OCI-LY3 (cell line): ENCODE results near the gene DDX42.

Source experiments
- H2AFZ ChIP-seq: fragments of 200-600, 300-600 bp; shearing (Covaris generic); 2 replicates; pipeline ENCODE4 v1.6.0; 2014; ENCODE audit warnings: antibody characterized with exemption, low read depth, low read length
- H3K27ac ChIP-seq: fragments of 200-600, 300-600 bp; sonication (generic); 2 replicates; pipeline ENCODE4 v1.5.1; 2014; ENCODE audit warnings: mild to moderate bottlenecking, low read length, moderate library complexity, mixed read lengths
- H3K27me3 ChIP-seq: fragments of 200-600, 300-600 bp; sonication (generic); 2 replicates; pipeline ENCODE4 v1.6.1; 2014; ENCODE audit warnings: low read depth, low read length, mixed read lengths
- H3K36me3 ChIP-seq: fragments of 200-600, 300-600 bp; sonication (generic); replicated peaks from 2 replicates; pipeline ENCODE3; 2014; ENCODE audit warnings: low read depth, low read length, mixed read lengths
- H3K4me1 ChIP-seq: fragments of 300-600, 200-600 bp; sonication (generic); 2 replicates; pipeline ENCODE4 v1.6.1; 2014; ENCODE audit warnings: low read length, mixed read lengths
- H3K4me2 ChIP-seq: fragments of 200-600, 300-600 bp; sonication (generic); 2 replicates; pipeline ENCODE4 v1.6.1; 2014; ENCODE audit warnings: low read length, mixed read lengths
- H3K4me3 ChIP-seq: fragments of 300-600, 200-600 bp; sonication (generic); 2 replicates; pipeline ENCODE4 v1.5.1; 2014; ENCODE audit warnings: antibody characterized with exemption, mild to moderate bottlenecking, low read length, moderate library complexity
- H3K79me2 ChIP-seq: fragments of 300-600, 200-600 bp; shearing (Covaris generic); 2 replicates; pipeline ENCODE4 v1.6.1; 2014; ENCODE audit warnings: mild to moderate bottlenecking, low read length, mixed read lengths
- H3K9ac ChIP-seq: fragments of 300-600, 200-600 bp; shearing (Covaris generic); 2 replicates; pipeline ENCODE4 v1.6.0; 2014; ENCODE audit warnings: mild to moderate bottlenecking, low read length, moderate library complexity
- H3K9me3 ChIP-seq: fragments of 200-600, 300-600 bp; shearing (Covaris generic); 2 replicates; pipeline ENCODE4 v1.6.1; 2014; ENCODE audit warnings: low read length, mixed read lengths; ENCODE audit not compliant: insufficient read depth
- H4K20me1 ChIP-seq: fragments of 200-600, 300-600 bp; sonication (generic); 2 replicates; pipeline ENCODE4 v1.6.1; 2016; ENCODE audit warnings: low read length, mixed read lengths; ENCODE audit not compliant: insufficient read depth
- EZH2phosphoT487 ChIP-seq: fragments of 200-600 bp; shearing (Covaris generic); IDR thresholded peaks from 2 replicates; pipeline ENCODE4 v1.6.1; 2018; ENCODE audit warnings: antibody characterized with exemption, mixed run types, low read depth
- TF ChIP-seq, protein P1 (sequence below): fragments of 200-600, 300-600 bp; sonication (generic); IDR thresholded peaks from 2 replicates; pipeline ENCODE4 v1.5.1; 2014; ENCODE audit warnings: antibody characterized with exemption, low read length, low read depth

Gene DDX42

DNA sequence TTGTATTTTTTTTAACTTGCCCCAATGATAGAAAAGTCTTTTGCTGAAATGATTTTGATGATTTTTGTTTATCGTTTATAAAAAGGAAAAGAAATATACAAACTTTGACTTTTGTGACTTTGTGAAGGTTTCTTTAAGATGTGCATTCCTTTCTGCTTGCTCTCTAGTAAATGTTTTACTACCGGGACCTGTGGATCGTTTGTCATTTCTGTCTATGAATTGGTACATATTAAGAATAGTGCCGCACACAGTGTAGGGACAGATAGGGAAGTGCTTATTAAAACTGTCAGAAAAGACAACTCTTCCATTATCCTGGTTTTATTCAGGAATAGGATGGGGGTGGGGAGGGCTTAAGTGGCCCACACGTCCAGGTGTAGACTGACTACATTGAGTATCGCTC, 45.2 kb downstream of the DDX42 start:
- no peak overlapping the region for H3K4me3 ChIP-seq
- H2AFZ ChIP-seq = no peak overlapping the region
- H3K9ac ChIP-seq = no peak overlapping the region
- H3K4me1 ChIP-seq = peaks cover 6% of the 10 kb centered on the region
- peaks cover 89% of the 10 kb centered on the region for H3K36me3 ChIP-seq
- no peaks in the 10 kb centered on the region for H4K20me1 ChIP-seq
- no peaks in the 10 kb centered on the region for H3K9me3 ChIP-seq
- H3K27me3 ChIP-seq = no peaks in the 10 kb centered on the region
- no peak overlapping the region for H3K4me2 ChIP-seq
- H3K27ac ChIP-seq = no peak overlapping the region
- no peak for TF ChIP-seq EZH2phosphoT487
- TF ChIP-seq, protein P1, sequence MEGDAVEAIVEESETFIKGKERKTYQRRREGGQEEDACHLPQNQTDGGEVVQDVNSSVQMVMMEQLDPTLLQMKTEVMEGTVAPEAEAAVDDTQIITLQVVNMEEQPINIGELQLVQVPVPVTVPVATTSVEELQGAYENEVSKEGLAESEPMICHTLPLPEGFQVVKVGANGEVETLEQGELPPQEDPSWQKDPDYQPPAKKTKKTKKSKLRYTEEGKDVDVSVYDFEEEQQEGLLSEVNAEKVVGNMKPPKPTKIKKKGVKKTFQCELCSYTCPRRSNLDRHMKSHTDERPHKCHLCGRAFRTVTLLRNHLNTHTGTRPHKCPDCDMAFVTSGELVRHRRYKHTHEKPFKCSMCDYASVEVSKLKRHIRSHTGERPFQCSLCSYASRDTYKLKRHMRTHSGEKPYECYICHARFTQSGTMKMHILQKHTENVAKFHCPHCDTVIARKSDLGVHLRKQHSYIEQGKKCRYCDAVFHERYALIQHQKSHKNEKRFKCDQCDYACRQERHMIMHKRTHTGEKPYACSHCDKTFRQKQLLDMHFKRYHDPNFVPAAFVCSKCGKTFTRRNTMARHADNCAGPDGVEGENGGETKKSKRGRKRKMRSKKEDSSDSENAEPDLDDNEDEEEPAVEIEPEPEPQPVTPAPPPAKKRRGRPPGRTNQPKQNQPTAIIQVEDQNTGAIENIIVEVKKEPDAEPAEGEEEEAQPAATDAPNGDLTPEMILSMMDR = no peak
- peaks cover 12% of the 10 kb centered on the region; the same call in 1 of the 2 replicates for H3K79me2 ChIP-seq

DNA sequence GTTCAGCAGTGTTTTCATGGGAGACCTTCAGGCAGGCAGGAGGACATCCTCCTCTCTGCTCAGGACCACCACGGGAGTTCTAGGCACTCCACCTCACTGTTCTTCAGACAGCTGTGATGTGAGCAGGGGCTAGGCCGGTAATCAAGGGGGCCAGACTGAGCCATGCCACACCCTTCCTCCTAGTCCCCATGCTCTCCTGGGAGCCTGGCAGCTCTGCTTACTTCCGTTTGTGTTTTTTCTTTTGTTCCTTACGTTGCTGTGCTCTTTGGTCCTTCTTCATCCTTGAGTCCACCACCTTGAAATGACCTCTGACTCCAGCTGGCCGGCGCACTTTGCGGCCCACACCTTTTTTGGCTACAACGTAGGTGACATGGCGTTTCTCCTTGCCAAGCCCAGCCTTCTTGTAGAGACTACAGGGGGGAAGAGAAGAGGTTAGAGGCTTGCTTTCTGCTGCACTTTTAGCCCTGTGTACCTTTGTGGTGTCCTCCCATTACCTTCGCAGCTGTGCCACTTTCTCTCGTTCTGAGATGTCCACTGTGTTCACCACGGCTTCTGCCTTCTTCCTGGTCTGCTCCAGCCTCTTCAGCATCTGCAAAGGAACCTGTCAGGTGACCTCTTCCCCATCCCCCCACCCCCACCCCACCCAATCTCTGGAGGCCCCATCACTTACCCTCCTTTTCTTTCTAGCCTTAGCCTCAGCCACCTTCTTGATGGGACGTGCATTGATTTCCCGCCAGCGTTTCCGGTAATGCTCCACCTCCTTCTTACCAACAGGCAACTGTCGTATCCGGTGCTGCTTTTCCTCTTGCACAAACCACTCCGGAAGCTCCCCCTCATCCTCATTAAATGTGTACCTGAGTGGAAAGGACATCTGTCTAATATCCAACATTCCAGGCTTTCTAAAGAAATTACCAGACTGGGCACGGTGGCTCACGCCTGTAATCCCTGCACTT, 45.9 kb downstream of the DDX42 start:
- Histone ChIP-seq H3K79me2 (peaks cover 12% of the 10 kb centered on the region; the same call in 1 of the 2 replicates), H3K27me3 (no peaks in the 10 kb centered on the region), H4K20me1 (no peaks in the 10 kb centered on the region), H3K4me1 (peaks cover 6% of the 10 kb centered on the region), H3K4me3 (no peak overlapping the region), H3K27ac (no peak overlapping the region), H3K36me3 (peaks cover 91% of the 10 kb centered on the region), H3K4me2 (no peak overlapping the region), H2AFZ (no peak overlapping the region), H3K9ac (no peak overlapping the region), H3K9me3 (no peaks in the 10 kb centered on the region)
- no peak for TF ChIP-seq EZH2phosphoT487
- TF ChIP-seq, protein P1 = no peak

DNA sequence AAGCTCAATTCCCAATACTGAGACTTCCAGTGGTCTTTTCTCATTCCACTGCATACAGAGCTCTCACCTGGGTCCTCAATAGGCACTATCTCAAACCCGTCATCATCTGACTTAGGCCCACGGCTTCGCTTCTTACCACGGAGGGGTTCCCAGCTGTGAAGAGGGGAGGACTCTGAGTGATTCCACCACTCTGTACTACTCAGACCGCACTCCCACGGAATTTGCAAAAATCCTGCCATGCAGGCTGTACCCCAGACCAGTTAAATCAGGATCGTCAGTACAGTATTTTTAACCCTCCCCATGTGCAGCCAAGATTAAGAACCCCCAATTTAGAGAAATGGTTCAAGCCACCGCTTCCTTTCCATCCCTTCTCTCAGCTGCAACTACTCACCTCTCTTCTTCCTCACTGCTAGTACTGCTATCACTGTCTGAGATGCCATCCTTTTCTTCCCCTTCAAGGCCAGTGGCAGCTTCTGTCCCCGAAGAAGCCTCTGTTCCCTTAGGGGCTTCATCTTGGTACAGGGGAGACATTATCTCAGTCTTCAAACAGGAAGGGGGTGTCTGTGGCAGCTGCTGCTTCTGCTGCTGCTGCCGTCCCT, 47.1 kb downstream of the DDX42 start:
- no peak overlapping the region for H3K4me2 ChIP-seq
- H3K36me3 ChIP-seq = peaks cover 90% of the 10 kb centered on the region
- no peak overlapping the region for H3K27ac ChIP-seq
- no peaks in the 10 kb centered on the region for H3K9me3 ChIP-seq
- no peak overlapping the region for H3K4me3 ChIP-seq
- H3K79me2 ChIP-seq = peaks cover 18% of the 10 kb centered on the region
- H4K20me1 ChIP-seq = no peaks in the 10 kb centered on the region
- H3K4me1 ChIP-seq = peaks cover 12% of the 10 kb centered on the region
- H3K9ac ChIP-seq = no peak overlapping the region
- H3K27me3 ChIP-seq = no peaks in the 10 kb centered on the region
- TF ChIP-seq, protein P1 = no peak
- no peak for TF ChIP-seq EZH2phosphoT487
- H2AFZ ChIP-seq = no peak overlapping the region

DNA sequence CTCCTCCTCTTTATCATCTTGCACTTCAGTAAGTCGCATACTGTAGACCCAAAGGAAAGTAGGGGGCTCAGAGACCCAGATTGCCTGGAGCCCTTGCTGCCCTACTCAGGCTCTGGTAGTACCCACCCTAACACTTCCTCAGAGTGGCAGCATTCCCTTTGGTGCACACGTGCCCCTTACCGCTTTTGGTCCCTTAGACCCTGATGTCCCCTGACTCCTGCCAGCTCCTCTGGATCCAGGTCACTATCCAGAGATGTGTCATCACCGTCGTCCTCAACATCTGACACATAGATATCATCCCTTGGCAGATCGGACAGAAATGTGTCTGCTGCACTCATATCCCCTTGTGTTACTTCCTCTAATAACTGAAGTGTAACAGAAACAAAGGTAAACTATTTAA, 47.8 kb downstream of the DDX42 start:
- no peak for TF ChIP-seq EZH2phosphoT487
- TF ChIP-seq, protein P1 = no peak
- no peaks in the 10 kb centered on the region for H4K20me1 ChIP-seq

More for the DNA sequence above, 47.8 kb downstream of the DDX42 start:
- Histone ChIP-seq H3K9ac (no peak overlapping the region), H3K27me3 (no peaks in the 10 kb centered on the region), H3K79me2 (peaks cover 24% of the 10 kb centered on the region), H3K4me2 (no peak overlapping the region), H3K36me3 (peaks cover 82% of the 10 kb centered on the region), H2AFZ (no peak overlapping the region), H3K4me3 (no peak overlapping the region), H3K9me3 (no peaks in the 10 kb centered on the region), H3K4me1 (peaks cover 14% of the 10 kb centered on the region), H3K27ac (no peak overlapping the region; the same call in 1 of the 2 replicates)
